HepG2 (cell line): ENCODE results near the gene NCBP2. TPM values are rescaled to one million over a fixed set of nuclear protein-coding genes. Genes with fewer than 3 reads are reported as not detected.

Experiments used
- BCLAF1 ChIP-seq: fragments of 450-650 bp; IDR thresholded peaks from 2 replicates; pipeline ENCODE4 v1.6.1; 2017; ENCODE audit warnings: mild to moderate bottlenecking
- HES4 ChIP-seq: sonication (generic); formaldehyde crosslinking; IDR thresholded peaks from 2 replicates; pipeline ENCODE4 v1.9.0; 2021; ENCODE audit warnings: mild to moderate bottlenecking, missing genetic modification reagents, borderline replicate concordance
- HNF4G ChIP-seq, 2 experiments: sonication (generic) in 1 of 2; formaldehyde crosslinking in 1 of 2; IDR thresholded peaks; 2 replicates each; pipeline versions ENCODE4 v1.4.0 to v1.6.1; 2011 to 2020; ENCODE audit warnings: borderline replicate concordance in 2 of 2, low read depth in 2 of 2, mild to moderate bottlenecking in 2 of 2, low read length in 1 of 2, missing genetic modification reagents in 1 of 2, moderate library complexity in 1 of 2
- NFYB ChIP-seq: sonication (generic); formaldehyde crosslinking; IDR thresholded peaks from 2 replicates; pipeline ENCODE4 v1.4.0; 2020; ENCODE audit warnings: missing genetic modification reagents
- PRMT3 ChIP-seq: sonication (generic); formaldehyde crosslinking; IDR thresholded peaks from 2 replicates; pipeline ENCODE4 v1.8.1; 2022; ENCODE audit warnings: low read depth, mild to moderate bottlenecking, moderate library complexity, missing genetic modification reagents, borderline replicate concordance
- SNRNP70 ChIP-seq: fragments of 200-400 bp; formaldehyde crosslinking; IDR thresholded peaks from 2 replicates; pipeline ENCODE4 v1.6.1; 2017; ENCODE audit warnings: mild to moderate bottlenecking, low read depth, low read length, moderate library complexity
- ZBTB20 ChIP-seq: sonication (generic); formaldehyde crosslinking; IDR thresholded peaks from 2 replicates; pipeline ENCODE4 v1.8.1; 2023; ENCODE audit warnings: missing genetic modification reagents, low read depth, mild to moderate bottlenecking, borderline replicate concordance
- ZNF280B ChIP-seq: sonication (generic); formaldehyde crosslinking; IDR thresholded peaks from 2 replicates; pipeline ENCODE4 v1.5.0; 2020; ENCODE audit warnings: missing genetic modification reagents, mild to moderate bottlenecking, borderline replicate concordance
- ZNF407 ChIP-seq: sonication (generic); formaldehyde crosslinking; IDR thresholded peaks from one replicate; pipeline ENCODE4 v1.5.1; 2020; ENCODE audit warnings: mild to moderate bottlenecking, missing genetic modification reagents; ENCODE audit errors: not compliant biosample characterization
- ZNF431 ChIP-seq: sonication (generic); formaldehyde crosslinking; IDR thresholded peaks from 2 replicates; pipeline ENCODE4 v1.9.0; 2022; ENCODE audit warnings: missing genetic modification reagents, low read depth, mild to moderate bottlenecking, borderline replicate concordance
- ZNF547 ChIP-seq: sonication (generic); formaldehyde crosslinking; IDR thresholded peaks from 2 replicates; pipeline ENCODE4 v1.5.1; 2020; ENCODE audit warnings: mild to moderate bottlenecking, missing genetic modification reagents
- ZSCAN29 ChIP-seq: sonication (generic); formaldehyde crosslinking; conservative IDR thresholded peaks from 2 replicates; pipeline ENCODE4 v1.4.0; 2020; ENCODE audit warnings: mild to moderate bottlenecking, missing genetic modification reagents
- polyA plus RNA-seq, 8 experiments: library from polyadenylated mRNA; depleted of rRNA in 3 of 8; stranded (reverse) in 7 of 8; unstranded in 1 of 8; fragments of >200 nt; fragmentation: Illumina TruSeq in 4 of 8; extraction: Trizol in 4 of 8; gene quantifications; 2 replicates each; pipeline versions ENCODE4 v1.2.1 to v1.2.3, GENCODE V29; 2011 to 2016; ENCODE audit warnings: low read depth in 4 of 8, missing spikeins in 1 of 8, mixed read lengths in 1 of 8; ENCODE audit not compliant: insufficient read depth in 1 of 8
- total RNA-seq, 5 experiments: library from RNA; depleted of rRNA; stranded (reverse); fragments of >200 nt; fragmentation: Illumina TruSeq; extraction: Trizol; gene quantifications; 2 replicates each; pipeline ENCODE4 v1.2.3, GENCODE V29; 2016; ENCODE audit warnings: low read depth in 1 of 5

Gene NCBP2
- total and polyA plus RNA-seq, 2 of the 13 experiments (the other 11 are each of a cell fraction or from before 2014, with no cell fraction given) = 58.7 to 95.5 TPM

- TF ChIP-seq ZNF407 (CRISPR knock-in tag) (peak; percentile 44), HNF4G (IDR thresholded peaks at IDR 0.05; ENCODE audit: borderline replicate concordance, low read depth, low read length) (no peak), HNF4G (CRISPR knock-in tag; IDR thresholded peaks at IDR 0.05; ENCODE audit: borderline replicate concordance, low read depth) (peak; percentile 58), SNRNP70 (no peak), NFYB (CRISPR knock-in tag) (no peak), ZNF431 (peak; percentile 19; the same call in 1 of the 2 replicates), BCLAF1 (no peak), PRMT3 (CRISPR knock-in tag) (0 out of 2 replicates have a peak, but pooled peaks have one; percentile 46), ZNF280B (CRISPR knock-in tag) (0 out of 2 replicates have a peak, but pooled peaks have one; percentile 71), ZSCAN29 (CRISPR knock-in tag) (0 out of 2 replicates have a peak, but pooled peaks have one; percentile 32), HES4 (CRISPR knock-in tag) (0 out of 2 replicates have a peak, but pooled peaks have one; percentile 25), ZBTB20 (CRISPR knock-in tag) (peak; percentile 56; the same call in 1 of the 2 replicates), ZNF547 (peak; percentile 69)
Measured at GRCh38 chr3:196968233-196969133, 26.2 kb upstream of the NCBP2 start, which contains the start of gene PIGZ (continued).
